Duodenal mucosa (tissue), 2 donors: ENCODE data around the gene OR52D1.

ENCODE experiments used
- H3K27ac ChIP-seq: one replicate; pipeline ENCODE4 v1.7.0; 2013; ENCODE audit warnings: low read depth, low read length
- H3K27me3 ChIP-seq, 2 donors: one replicate each; pipeline ENCODE4 v1.7.0; 2013; ENCODE audit warnings: low read length in 2 of 2, control low read depth in 1 of 2; ENCODE audit not compliant: insufficient read depth in 2 of 2, control insufficient read depth in 1 of 2
- H3K36me3 ChIP-seq, 2 donors: one replicate each; pipeline ENCODE4 v1.7.0; 2013; ENCODE audit warnings: low read length in 2 of 2, control low read depth in 1 of 2; ENCODE audit not compliant: insufficient read depth in 2 of 2, control insufficient read depth in 1 of 2
- H3K4me1 ChIP-seq, 2 donors: one replicate each; pipeline ENCODE4 v1.7.0; 2013; ENCODE audit warnings: low read length in 2 of 2, control low read depth in 1 of 2; ENCODE audit not compliant: insufficient read depth in 2 of 2, control insufficient read depth in 1 of 2
- H3K4me3 ChIP-seq, 2 donors: one replicate each; pipeline ENCODE4 v1.7.0; 2013; ENCODE audit warnings: low read length in 2 of 2, low read depth in 1 of 2
- H3K9ac ChIP-seq, 2 donors: one replicate each; pipeline ENCODE4 v1.7.0; 2013; ENCODE audit warnings: low read length in 2 of 2, low read depth in 1 of 2
- H3K9me3 ChIP-seq, 2 donors: one replicate each; pipeline ENCODE4 v1.7.0; 2013; ENCODE audit warnings: low read length in 2 of 2, control low read depth in 1 of 2; ENCODE audit not compliant: control insufficient read depth in 1 of 2

OR52D1 gene

DNA sequence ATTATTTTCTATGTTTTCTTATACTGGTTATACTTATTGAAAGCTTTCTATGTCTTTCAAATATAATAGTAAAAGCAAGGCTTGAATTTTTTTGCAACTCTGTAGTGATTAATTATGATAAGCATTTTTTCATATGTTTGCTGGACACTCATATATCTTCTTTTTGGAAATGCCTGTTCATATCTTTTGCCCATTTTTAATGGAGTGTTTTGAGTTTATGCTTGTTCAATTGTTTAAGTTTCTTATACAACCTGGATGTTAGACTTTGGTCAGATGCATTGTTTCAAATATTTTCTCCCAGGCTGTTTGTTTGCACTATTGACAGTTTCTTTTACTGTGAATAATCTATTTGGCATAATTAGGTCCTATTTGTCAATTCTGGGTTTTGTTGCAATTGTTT is 48.0 kb downstream of the OR52D1 start:
- Histone ChIP-seq H3K36me3 (no peaks in the 10 kb centered on the region), H3K4me3 (no peak overlapping the region), H3K4me1 (no peaks in the 10 kb centered on the region), H3K9ac (no peak overlapping the region), H3K27me3 (no peaks in the 10 kb centered on the region), H3K9me3 (no peaks in the 10 kb centered on the region), H3K27ac (no peak overlapping the region)
